NCI-H82 (cell line): ENCODE measurements around the gene NBAS.

ENCODE experiments used
- DNase-seq: peaks from one replicate; lab custom pipeline; 2025; lab: John Stamatoyannopoulos, UW

NBAS gene

DNA sequence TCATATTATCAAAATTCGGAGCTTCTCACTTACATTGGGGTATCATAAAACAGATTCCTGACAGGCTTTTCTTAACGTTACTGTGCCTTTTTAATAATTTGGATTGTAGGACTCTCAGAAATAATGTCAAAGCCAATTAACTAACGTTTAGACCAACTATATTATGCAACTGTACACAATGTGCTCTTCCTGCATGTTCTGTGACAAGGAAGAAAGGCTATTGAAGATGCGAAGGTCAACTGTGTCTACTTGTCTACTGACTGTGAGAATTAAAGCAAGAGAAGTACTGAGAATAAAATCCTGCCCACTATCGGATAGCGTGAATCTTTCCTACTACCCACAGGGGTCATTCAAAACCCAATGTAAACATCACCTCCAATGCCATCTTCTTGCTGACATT lies 393.0 kb downstream of the NBAS start:
- no peak for DNase-seq

DNA sequence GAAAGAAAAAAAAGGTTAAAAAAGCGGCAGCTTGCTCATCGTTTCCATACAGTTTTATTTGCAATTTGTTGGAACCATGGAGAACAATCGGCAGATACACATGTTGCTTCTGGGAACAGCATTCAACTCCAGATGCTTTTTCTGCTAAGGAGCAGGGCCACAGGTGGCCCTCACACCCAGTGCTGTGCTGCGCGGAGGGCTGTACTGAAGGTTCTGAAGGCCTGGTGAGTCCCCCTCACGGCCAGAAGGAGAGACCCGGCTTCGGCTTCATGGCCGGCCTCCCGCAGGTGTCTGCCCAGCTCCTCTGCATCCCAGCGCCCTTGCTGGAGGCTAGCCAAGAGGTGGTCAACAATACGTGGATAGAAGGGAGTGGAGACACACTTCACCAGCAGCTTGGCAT lies 394.3 kb downstream of the NBAS start:
- no peak for DNase-seq

DNA sequence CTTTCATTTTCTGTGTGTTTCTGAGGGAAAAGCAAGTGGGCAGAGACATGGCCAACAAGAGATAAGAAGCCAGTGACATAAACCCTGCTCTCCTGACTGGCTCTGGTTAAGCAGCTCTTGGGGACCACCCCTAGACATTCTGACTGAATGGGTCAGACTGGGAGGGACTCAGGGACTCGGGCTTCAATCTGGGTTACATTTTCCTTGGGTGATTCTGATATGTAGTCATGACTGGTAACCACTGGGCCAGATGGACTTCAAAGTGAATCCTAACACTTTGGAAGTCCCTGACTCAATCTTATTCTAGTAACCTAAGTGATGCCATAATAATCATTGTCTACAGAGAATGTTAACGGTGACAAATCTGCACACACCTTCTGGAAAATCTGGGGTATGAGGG lies 397.8 kb downstream of the NBAS start:
- DNase-seq: no peak

DNA sequence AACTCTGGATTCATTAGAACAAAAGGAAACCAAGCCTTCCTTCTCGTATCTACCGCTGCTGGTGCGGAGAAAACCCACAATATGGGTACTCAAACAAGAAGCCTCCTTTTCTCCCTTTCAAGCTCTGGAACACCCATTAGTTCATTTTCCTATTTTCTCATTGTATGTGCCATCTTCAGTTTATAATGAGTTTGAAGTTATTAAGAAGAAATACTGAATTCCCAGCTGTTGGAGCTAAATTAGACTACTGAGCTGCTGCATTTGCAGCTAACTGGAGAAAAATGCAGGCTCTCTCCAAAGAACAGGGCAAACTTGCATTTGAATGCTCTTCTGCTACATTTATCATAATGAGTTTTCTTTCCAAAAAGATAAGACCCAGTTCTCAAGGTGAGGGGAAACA lies 398.5 kb downstream of the NBAS start:
- DNase-seq: no peak

DNA sequence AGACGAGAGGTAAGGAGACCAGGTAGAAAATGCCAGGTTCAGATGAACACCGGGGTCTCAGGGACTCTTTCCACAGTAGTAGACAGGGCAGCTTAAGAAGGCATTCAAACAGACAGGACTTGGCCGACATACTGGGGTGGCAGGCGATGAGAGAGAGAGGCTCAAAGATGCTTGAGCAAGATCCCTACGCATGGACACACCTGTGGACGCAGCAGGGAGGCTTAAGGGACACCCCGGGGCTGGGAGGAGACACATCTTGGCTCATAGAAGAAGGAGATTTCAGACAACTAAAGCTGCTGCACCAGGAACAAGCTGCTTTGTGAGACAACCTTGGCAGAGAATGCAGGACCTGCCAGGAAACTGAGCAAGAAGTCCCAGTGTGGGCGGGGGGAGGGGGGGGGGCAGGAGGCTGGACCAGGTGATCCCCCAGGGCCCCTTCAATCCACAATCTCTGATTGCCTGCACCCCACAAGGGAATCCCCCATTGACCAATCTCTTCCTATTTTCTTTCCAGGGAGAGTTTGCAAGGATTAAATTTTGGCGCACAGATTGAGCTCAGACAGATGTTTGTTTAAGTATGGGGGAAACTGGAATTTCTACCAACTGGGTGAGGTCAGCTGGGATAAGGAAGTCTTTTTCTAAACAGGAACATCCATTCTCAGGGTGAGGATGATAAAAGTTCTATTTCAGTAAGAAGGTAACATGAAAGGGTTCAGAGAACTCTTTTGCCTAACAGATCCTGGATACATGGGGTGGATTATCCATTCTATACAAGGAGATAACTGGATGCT lies 400.7 kb downstream of the NBAS start:
- DNase-seq: peak; percentile 61

DNA sequence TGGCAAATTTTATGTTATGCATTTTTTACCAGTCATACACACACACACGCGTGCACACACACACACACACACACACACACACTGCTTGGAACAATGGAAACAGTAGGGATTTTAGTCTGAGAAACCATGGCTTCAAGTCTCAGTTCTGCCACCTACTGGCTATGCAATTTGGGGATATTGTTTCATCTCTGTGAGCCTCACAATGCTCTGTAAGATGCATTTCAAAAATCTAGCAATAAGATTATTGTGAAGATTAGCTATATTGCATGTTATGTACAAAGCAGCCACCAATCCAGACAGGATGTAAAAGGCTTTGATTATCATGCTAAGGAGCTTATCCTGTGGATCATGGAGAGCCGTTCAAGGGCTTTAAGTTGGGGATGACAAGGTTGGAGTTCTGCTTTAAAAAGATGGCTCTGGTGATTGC lies 401.4 kb downstream of the NBAS start:
- peak; percentile 92 for DNase-seq

DNA sequence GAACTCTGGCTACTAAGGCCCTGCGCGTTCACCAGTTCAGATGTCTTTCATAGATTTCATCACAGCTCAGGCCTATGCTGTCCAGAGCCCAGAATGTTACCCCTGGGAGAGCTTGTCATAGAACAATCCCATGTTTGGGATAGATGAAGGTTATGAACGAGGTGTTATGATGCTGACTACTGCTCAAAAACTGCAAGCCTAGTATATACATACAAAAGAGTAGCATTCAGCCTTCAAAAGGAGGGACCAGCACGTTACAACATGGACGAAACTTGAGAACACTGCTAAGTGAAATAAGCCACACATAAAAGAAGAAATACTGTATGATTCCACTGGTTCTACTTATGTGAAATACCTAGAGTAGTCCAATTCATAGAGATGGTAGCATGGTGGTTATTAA lies 401.9 kb downstream of the NBAS start:
- no peak for DNase-seq

DNA sequence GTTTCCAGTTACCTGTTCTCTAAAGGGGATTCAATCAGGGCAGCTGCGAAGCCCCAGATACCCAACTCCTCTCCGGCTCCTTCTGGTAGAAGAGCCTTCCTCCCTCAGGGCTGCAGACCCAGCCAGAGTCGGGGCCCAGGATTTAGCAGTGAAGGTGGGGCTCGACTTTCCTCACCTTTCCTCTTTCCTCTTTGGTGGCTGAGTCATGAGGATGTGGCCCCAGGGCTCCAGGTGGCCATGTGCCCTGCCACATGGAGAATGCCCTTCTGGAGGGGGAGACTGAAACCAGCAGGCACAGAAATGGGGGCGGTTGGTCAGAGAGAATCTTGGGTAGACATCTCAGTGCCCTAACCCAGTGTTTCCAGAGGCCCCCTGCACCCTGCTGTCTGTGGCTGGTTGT lies 402.6 kb downstream of the NBAS start:
- no peak for DNase-seq

DNA sequence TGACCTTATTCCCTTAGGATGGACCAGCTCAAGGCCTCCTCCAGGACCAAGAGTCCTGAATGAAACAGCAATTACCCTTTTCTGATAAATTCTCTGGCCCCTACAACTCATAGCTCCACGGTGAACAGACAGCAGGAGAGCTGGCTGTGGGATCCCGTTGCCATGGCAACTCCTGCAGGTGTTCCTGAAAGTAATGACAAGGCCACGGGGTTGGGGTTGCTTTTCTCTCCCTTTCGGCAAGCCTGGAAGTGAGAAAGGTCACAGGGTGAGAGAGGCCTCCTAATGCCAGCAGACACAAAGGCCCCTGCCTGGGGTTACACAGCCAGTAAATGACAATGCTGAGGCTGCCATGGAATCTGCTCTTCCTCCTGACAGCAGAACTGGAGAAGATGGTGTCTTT lies 403.0 kb downstream of the NBAS start:
- DNase-seq: no peak

DNA sequence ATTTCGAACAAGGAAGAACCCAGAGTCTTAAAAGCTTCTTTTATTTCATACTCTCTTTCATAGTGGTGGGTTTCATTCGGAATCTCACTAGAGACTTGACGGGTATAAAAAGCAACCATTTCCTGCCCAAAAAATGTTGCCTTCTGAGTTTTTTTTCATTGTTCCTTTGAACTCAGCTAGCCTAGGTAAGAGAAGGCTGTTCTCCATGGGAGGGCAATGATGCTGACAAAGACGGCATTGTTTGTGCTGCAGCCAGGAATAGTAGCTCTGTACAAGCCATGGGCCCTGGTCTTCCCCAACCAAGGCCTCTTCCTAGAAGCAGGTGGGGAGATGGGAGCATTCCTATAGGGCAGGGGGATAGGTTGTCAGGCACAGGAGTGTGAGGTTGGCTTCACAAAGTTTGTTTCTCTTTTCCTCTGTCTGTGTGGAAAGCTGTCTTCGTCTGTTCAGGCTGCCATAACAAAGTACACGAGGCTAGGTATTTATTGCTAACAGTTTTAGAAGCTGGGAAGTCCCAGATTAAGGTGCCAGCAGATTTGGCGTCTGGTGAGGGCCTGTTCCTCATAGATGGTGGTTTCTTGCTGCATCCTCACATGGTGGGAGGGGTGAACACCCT lies 405.1 kb downstream of the NBAS start:
- DNase-seq: no peak

DNA sequence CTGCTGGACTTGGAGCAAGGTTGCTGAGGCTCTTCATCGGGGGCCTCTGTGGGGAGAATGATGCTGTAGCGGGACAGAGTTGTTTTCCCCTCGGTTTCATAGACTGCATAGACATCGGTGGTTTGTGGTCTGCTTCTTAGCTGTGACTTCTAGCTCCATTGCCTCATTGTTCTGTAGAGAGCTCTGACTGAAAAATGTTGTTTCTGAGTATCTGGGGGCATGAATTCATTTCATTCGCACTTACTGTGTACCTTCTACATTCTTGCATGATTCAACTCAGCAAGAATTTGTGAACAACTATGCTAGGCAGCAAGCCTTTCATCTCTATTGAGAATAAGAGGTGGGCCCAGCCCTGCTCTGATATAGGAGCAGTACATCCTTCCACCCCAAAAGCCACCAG lies 406.8 kb downstream of the NBAS start:
- no peak for DNase-seq

DNA sequence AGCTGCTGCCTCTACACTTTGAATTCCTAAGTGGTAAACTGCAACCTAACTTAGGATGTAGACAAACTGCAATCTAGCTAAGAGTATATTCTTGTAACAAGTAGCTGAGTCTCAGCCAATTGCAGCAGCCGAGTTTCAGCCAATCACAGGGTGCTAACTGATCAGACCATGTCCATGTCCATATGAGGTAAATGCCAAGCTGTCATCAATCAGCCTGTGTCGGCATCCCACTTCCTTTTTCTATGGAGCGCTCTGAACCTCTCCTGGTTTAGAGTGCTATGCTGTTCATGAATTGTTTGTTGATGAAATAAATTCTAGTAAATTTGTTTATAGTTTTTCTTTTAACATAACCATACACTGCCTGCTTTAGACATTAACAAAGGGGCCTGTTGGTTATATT lies 408.8 kb downstream of the NBAS start:
- no peak for DNase-seq

DNA sequence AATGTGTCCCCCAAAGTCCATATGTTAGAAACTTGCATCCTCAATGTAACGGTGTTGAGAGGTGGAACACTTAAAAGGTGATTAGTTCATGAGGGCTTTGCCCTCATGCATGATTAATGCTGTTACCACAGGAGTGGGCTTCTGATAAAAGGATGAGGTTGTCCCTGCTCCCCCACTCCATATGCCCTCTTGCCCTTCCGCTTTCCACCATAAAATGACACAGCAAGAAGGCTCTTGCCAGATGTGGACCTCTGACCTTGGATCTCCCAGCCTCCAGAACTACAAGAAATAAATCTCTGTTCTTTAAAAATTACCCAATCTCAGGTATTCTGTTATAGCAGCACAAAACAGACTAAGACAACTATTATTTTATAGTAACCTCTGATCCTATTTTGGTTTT lies 412.1 kb downstream of the NBAS start:
- DNase-seq: peak; percentile 24

DNA sequence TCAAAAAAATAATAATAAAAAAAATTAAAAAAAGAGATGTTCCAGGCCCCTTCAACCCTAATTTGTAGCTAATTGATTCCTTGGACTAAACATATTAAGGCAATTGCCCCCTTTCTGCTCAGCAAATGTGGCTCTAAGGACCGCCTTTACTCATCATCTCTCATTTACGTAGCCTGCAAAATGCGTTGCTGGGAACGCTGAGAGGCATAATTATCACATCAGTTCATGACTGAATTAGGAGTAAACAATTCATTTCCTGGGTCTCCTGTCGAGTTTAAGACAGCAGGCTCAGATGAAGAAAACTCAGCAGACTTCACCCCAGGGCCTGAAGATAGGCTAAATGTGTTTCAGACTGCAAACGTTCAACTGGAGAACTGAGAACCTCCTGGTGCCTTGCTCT lies 413.5 kb downstream of the NBAS start:
- DNase-seq: no peak

DNA sequence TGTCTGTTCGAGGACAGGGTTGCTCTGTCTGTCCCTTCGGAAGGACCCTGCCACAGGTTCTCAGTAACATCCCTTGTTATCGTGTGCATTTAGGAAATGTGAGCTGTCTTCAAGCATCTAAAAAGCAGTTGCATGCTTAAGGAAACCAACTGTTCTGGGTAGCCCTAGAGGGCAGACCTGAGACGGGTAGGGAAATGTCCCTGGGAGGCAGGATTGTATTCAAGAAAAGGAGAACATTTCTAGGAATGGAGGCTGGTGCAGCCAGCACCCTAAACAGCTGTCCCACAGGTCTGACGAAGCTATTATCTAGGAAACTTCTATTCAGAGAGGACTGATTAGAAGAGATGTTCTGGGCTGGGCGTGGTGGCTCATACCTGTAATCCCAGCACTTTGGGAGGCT lies 414.2 kb downstream of the NBAS start:
- DNase-seq: peak; percentile 11

DNA sequence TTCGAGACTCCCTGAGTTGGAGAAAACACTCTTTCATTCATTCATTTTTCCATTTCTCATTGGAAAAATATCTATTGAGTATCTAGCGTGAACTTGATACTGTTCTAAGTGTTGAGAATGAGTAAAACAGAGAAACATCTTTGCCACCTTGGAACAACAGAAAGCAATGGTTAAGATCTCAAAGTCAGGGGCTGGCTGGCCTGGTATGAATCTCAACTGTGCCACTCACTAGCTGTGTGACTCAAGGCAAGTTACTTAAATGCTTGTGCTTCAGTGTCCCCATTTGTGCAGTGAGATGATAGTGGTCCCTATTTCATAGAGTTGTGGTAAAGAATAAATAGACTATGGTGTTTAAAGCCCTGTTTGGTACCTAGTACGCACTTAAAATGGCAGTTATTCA lies 415.2 kb downstream of the NBAS start:
- DNase-seq: no peak

DNA sequence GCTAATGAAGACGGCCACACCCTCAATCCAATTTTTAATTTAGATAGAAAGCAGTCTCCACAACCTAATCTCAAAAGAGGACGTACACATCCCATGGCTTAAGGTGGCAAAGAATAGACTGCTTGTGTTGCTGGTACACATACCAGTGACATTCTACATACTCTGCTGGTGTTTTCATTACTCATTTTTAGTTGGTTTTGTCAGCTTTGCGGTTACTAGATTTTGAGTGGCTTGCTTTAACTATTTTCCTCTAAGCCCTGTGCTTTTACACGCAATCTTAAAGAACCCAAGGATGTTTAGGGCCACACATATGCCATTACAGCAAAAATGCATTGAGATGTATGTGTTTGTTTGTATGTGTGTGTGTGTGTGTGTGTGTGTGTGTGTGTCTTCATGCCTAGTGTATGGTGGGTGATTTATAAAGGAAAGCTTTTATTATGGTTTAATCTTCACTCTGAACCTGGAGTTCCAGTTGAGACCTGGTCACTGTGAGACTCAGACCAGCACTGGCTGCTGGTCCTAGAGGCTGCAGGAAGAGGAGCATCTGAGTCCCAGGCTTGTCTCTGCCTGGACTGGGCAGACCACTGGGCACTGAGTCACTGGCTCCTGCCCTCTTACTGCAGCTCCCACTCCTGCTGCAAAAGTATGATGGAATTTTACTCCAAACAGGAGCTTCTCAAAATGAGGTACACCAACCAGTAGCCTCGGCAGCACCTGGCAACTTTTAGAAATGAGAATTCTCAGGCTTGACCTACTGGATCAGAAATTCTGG lies 415.9 kb downstream of the NBAS start:
- peak; percentile 74 for DNase-seq

DNA sequence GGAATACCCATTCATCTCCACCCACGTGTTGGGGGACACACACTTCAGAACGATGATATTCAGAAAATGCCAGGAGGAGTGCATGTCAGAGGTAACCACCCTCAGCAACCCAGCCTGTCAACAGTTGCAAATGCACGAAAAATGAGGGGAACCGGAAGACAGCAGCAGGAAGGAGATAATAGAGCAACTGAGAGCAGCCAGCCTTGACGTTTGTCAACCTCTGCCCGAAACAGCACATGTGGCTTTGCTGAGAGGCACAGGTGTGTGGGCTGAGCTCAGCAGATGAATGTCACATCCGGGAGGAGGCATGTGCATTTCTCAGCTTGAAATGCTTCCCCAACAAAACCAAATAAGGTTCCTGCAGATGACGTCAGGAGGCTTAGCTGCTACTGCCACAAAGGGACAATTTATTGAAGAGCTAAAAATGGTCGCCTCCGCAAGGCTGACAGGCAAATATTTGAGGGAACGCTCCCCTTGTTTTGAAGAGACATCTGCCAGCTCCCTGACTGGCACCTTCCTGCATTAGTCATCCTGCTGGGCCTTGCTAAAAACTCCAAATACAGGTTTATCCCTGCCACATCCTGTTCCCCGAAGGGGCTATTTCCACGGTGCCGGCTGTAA lies 419.0 kb downstream of the NBAS start:
- DNase-seq: no peak

DNA sequence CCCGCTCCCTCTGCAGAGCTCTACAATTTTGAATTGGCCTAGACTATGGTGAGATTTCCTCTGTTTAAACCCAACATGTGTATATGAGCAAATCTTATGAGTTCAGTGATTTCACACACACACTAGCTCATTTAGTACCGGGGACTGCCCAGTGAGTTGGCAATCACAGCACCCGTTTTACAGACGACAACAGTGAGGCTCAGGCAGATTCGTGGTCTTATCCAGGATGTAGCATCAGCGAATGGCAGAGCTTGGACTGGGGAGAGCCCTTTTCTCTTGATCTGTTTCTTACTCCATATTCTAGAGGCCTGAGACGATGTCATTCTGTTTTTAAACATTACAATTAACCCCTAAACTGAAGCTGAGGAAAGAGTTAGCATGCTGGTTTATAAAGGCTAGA lies 419.9 kb downstream of the NBAS start:
- no peak for DNase-seq

DNA sequence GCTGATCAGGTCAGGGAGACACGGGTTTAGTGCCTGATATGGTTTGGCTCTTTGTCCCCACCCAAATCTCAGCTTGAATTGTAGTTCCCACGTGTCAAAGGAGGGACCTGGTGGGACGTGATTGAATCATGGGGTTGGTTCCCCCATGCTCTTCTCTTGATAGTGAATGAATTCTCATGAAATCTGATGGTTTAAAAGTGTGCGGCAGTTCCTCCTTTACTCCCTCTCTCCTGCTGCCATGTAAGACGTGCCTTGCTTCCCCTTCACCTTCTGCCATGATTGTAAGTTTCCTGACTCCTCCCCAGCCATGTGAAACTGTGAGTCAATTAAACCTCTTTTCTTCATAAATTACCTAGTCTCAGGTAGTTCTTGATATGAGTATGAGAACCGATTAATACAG lies 424.5 kb downstream of the NBAS start:
- DNase-seq: no peak

DNA sequence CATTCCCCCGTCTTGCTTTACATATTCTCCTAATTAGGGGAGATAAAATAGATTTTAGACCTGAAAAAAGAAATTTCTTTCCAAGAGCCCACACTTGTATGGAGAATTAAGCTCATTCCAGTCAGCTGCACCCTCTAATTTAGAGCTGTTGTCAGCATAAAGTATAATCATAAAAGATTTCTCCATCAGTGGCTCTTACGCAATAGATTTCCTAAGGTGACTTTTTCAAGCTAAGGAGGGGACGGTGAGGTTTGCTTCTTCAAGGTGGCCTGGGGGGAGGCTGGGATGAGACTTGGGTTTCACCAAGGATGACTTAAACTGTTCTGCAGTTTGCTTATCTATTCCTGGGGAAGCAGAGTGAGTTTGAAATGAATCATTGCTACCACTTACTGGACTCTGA lies 426.2 kb downstream of the NBAS start:
- no peak for DNase-seq

DNA sequence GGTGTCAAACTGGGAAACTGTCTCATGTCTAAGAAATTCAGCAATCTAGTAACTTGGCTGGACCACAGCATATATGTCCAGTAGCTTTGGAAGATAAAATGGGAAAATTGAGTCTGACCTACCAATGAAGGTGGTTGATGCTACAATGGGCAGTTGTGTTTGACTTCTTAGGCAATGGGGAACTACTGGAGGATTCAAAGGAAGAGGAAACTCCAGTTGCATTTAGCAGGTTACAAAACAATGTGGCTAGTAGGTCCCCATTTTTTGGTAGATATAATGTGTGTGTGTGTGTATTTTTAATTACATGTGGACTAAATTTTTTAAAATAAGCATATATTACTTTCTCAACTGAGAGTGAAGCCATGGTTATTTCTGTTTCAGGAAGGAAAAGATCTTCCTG lies 427.7 kb downstream of the NBAS start:
- no peak for DNase-seq

DNA sequence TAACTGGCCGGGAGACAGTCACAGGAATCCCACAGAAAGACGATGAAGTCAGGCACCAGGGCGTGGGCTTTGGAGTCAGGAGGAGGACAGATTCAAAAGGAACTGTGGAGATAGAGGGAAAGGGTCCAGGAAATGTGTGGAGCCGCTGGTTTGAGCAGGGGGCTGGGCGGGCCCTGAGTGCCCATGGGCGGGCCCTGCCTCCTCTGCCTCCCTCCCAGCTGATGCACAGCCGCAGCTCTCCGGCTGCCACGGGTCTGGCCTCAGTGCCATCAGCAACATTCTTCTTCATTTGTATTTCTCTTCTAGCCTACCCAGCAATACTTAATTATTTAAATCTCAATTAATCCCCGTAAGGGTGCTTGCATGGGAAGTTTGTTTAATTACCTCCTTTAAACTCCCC lies 432.3 kb downstream of the NBAS start:
- no peak for DNase-seq
